GM13977 (cell line): ENCODE data around the gene RAD51B.

ENCODE experiments used
- DNase-seq: peaks from one replicate; pipeline ENCODE4 v3.0.0; 2012; ENCODE audit warnings: low spot score
- in situ Hi-C: fragments of 300-500 bp; cut with MboI; formaldehyde crosslinking; loops from one replicate; pipeline ENCODE4 v1.12.0; 2022; ENCODE audit warnings: low sequenced_read_pairs, low pct_unique_long_range_greater_than_20kb, mixed read lengths, inconsistent platforms; ENCODE audit not compliant: unreplicated experiment
- TF ChIP-seq, protein P1 (sequence below): IDR thresholded peaks from 2 replicates; pipeline ENCODE4 v1.5.1; 2012; ENCODE audit warnings: mild to moderate bottlenecking, control low read depth; ENCODE audit not compliant: insufficient read depth; ENCODE audit errors: extremely low read depth, missing control alignments

The RAD51B gene

DNA sequence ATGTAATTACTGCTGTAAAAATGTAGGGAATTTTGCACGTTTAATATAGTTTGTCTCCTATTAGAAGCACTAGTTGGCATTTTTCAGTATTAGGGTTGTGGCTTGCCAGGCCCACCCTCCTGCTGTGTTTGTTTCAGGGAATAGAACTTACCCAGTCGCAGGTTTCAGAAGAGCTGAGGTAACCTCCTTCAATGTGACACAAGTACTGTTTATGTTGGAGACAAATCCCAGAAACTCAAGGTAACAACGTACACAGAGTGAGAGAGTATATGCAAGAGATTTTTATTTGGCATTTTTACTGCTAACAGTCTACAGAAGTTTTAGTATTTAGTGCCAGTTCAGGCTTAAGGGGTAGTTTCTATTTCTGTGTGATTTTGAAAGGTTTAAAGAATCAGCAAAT, 284.3 kb downstream of the RAD51B start:
- no peak for DNase-seq
- TF ChIP-seq, protein P1, sequence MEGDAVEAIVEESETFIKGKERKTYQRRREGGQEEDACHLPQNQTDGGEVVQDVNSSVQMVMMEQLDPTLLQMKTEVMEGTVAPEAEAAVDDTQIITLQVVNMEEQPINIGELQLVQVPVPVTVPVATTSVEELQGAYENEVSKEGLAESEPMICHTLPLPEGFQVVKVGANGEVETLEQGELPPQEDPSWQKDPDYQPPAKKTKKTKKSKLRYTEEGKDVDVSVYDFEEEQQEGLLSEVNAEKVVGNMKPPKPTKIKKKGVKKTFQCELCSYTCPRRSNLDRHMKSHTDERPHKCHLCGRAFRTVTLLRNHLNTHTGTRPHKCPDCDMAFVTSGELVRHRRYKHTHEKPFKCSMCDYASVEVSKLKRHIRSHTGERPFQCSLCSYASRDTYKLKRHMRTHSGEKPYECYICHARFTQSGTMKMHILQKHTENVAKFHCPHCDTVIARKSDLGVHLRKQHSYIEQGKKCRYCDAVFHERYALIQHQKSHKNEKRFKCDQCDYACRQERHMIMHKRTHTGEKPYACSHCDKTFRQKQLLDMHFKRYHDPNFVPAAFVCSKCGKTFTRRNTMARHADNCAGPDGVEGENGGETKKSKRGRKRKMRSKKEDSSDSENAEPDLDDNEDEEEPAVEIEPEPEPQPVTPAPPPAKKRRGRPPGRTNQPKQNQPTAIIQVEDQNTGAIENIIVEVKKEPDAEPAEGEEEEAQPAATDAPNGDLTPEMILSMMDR: no peak
- in situ Hi-C loops: no loop called here

DNA sequence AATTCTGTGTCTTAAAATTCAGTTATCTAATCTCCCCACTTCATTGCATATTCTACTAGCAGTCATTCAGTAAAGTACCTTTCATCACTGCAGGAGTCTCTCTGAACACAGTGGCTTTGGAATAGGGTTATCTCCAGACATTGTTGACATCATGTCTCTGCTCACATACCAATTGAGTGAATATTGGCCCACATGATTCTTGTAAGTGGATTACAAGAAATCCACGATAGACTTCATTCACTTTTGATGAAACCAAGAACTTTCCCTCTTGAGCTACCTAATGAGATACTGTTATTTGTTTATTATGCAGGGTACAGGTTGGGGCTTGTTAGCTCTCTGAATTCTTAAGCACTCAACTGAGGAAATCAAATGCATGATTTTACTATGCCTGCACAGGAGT, 284.9 kb downstream of the RAD51B start:
- in situ Hi-C loops: no loop called here
- TF ChIP-seq, protein P1: no peak
- no peak for DNase-seq

DNA sequence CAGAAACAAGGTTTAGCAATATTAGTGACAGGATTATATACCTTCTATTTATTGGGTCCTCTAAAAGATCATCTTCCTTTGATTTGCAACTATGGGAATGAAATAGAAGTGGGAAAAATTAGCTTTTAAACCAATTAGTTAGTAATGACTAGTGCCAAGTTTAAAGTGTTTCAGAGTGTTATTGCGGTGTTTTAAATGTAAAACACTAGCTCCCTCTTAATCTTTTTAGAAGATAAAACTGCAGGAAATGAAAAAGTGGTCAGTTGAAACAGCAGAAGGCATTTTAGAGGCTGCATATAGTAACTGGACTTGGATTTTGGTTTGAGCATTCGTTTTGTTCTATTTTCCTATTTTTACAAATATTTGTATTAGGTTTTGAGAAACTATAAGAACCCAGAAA, 286.2 kb downstream of the RAD51B start:
- in situ Hi-C loops: no loop called here
- TF ChIP-seq, protein P1: no peak
- DNase-seq: no peak

DNA sequence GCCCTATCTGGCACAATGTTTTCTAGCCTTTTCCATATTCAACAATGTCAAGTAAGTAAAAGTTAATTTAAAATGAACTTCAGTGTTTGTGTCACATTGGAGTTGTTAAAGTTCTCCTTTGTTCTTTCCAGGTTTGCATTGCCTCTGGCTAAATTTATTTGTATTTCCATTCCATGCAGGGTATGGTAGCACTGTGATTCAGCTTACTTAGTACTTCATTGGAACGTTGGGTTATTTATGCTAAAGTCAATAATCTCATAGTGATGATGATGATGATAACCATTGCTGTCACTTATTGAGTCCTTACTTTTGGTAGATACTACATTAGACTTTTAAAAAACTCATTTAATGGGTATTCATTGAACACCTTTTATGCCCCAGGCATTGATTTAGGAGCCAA, 286.9 kb downstream of the RAD51B start:
- TF ChIP-seq, protein P1: no peak
- no peak for DNase-seq
- in situ Hi-C loops: no loop called here

GRCh38 chr14:68106905-68107304, 287.3 kb downstream of the RAD51B start:
- TF ChIP-seq, protein P1: no peak
- DNase-seq: no peak
- in situ Hi-C loops: no loop called here

GRCh38 chr14:68109132-68109900, 289.7 kb downstream of the RAD51B start:
- TF ChIP-seq, protein P1: no peak
- in situ Hi-C loops: no loop called here
- DNase-seq: no peak
